ENCODE data around the gene ZBTB1. TPM values are rescaled to one million over a fixed set of nuclear protein-coding genes. Genes with fewer than 3 reads are reported as not detected.

ZBTB1 gene
- total and polyA plus RNA-seq, 9 of the 15 experiments (the other 6 are each of a cell fraction or from before 2014, with no cell fraction given): 2.3 to 16.5 (median 9.0) TPM

DNA sequence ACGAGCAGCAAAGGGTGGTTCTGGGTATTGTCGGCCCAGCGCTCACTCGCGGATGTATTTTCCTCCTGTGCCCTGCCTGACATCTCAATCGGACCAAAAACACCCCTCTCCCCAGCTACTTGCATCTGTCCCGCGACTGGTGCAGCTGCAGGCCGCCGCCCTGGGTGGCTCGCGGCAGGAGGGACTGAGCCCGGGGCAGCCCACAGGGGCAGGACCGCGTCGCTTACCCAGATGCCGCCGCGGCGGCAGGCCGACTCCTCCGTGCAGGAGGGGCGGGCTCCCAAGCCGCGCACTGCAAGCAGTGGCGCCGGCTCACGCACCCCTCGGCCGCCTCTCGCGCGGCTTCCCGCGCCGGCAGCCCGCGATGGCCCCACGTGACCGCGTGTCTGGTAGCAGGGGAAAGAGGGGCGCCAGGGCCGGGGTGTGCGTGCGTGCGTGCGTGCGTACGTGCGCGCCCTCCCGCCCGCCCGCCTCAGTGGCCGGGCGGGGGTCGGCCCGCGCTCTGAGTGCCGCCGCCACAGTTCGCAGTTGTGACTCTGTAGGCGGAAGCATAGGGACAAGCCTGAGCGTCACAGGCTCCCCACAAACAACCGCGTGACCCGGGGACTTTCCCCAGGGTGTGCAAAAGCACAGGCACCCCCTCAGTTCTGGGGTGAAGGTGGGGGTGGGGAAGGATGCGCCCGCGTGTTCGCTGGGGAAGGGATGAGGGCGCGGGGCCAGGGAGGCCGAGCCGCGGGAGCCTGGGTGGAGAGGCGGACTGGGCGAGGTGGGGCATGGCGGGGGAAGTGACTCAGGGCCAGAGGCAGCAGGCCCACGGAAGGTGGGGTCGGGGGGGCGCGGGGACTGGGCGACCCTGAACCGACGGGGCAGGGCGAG lies 898 bp upstream of the ZBTB1 start, which contains the start of gene ZBTB25 (continued):
- TF ChIP-seq, protein P1, sequence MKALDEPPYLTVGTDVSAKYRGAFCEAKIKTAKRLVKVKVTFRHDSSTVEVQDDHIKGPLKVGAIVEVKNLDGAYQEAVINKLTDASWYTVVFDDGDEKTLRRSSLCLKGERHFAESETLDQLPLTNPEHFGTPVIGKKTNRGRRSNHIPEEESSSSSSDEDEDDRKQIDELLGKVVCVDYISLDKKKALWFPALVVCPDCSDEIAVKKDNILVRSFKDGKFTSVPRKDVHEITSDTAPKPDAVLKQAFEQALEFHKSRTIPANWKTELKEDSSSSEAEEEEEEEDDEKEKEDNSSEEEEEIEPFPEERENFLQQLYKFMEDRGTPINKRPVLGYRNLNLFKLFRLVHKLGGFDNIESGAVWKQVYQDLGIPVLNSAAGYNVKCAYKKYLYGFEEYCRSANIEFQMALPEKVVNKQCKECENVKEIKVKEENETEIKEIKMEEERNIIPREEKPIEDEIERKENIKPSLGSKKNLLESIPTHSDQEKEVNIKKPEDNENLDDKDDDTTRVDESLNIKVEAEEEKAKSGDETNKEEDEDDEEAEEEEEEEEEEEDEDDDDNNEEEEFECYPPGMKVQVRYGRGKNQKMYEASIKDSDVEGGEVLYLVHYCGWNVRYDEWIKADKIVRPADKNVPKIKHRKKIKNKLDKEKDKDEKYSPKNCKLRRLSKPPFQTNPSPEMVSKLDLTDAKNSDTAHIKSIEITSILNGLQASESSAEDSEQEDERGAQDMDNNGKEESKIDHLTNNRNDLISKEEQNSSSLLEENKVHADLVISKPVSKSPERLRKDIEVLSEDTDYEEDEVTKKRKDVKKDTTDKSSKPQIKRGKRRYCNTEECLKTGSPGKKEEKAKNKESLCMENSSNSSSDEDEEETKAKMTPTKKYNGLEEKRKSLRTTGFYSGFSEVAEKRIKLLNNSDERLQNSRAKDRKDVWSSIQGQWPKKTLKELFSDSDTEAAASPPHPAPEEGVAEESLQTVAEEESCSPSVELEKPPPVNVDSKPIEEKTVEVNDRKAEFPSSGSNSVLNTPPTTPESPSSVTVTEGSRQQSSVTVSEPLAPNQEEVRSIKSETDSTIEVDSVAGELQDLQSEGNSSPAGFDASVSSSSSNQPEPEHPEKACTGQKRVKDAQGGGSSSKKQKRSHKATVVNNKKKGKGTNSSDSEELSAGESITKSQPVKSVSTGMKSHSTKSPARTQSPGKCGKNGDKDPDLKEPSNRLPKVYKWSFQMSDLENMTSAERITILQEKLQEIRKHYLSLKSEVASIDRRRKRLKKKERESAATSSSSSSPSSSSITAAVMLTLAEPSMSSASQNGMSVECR (CRISPR knock-in tag; IDR thresholded peaks at IDR 0.05): peak; percentile 16; the same call in 1 of the 2 replicates
- TF ChIP-seq POLR2G (IDR thresholded peaks at IDR 0.05; ENCODE audit: low read depth, low read length) (peak; percentile 83), MAZ (CRISPR knock-in tag; conservative IDR thresholded peaks at IDR 0.05 in 1 of 2, IDR thresholded peaks at IDR 0.05 in 1 of 2) (no peak; a peak in 2 of 4 replicates), ZNF696 (CRISPR knock-in tag; conservative IDR thresholded peaks at IDR 0.05) (no peak), ARID1B (IDR thresholded peaks at IDR 0.05) (no peak), STAG1 (CRISPR knock-in tag; IDR thresholded peaks at IDR 0.05; ENCODE audit: borderline replicate concordance) (no peak), POLR2H (tag; IDR thresholded peaks at IDR 0.05; ENCODE audit: low read depth) (peak; percentile 14), SREBF1 (IDR thresholded peaks at IDR 0.05; ENCODE audit: borderline replicate concordance, low read depth, low read length) (no peak), CREB1 (IDR thresholded peaks at IDR 0.05) (0 out of 2 replicates have a peak, but pooled peaks have one; percentile 15), CREB1 (CRISPR knock-in tag; IDR thresholded peaks at IDR 0.05) (peak; percentile 51; the same call in 1 of the 2 replicates), GABPB1 (CRISPR knock-in tag; IDR thresholded peaks at IDR 0.05) (no peak), MXI1 (IDR thresholded peaks at IDR 0.05; ENCODE audit: low read depth, low read length) (no peak), ATF7 (IDR thresholded peaks at IDR 0.05) (0 out of 2 replicates have a peak, but pooled peaks have one; percentile 13), ZNF175 (CRISPR knock-in tag; IDR thresholded peaks at IDR 0.05; ENCODE audit: low read depth) (no peak), ZNF311 (CRISPR knock-in tag; IDR thresholded peaks at IDR 0.05) (0 out of 2 replicates have a peak, but pooled peaks have one; percentile 22), RUNX1 (IDR thresholded peaks at IDR 0.05; ENCODE audit: low read depth) (no peak), HNRNPL (IDR thresholded peaks at IDR 0.05; ENCODE audit: low read depth, low read length) (peak; percentile 72), ZNF253 (CRISPR knock-in tag; conservative IDR thresholded peaks at IDR 0.05) (no peak), KDM1A (IDR thresholded peaks at IDR 0.05) (no peak), ZFPM2 (CRISPR knock-in tag; IDR thresholded peaks at IDR 0.05) (no peak)
- TF ChIP-seq, protein P2, sequence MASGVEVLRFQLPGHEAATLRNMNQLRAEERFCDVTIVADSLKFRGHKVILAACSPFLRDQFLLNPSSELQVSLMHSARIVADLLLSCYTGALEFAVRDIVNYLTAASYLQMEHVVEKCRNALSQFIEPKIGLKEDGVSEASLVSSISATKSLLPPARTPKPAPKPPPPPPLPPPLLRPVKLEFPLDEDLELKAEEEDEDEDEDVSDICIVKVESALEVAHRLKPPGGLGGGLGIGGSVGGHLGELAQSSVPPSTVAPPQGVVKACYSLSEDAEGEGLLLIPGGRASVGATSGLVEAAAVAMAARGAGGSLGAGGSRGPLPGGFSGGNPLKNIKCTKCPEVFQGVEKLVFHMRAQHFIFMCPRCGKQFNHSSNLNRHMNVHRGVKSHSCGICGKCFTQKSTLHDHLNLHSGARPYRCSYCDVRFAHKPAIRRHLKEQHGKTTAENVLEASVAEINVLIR (CRISPR knock-in tag; IDR thresholded peaks at IDR 0.05): no peak
- TF ChIP-seq, protein P3, sequence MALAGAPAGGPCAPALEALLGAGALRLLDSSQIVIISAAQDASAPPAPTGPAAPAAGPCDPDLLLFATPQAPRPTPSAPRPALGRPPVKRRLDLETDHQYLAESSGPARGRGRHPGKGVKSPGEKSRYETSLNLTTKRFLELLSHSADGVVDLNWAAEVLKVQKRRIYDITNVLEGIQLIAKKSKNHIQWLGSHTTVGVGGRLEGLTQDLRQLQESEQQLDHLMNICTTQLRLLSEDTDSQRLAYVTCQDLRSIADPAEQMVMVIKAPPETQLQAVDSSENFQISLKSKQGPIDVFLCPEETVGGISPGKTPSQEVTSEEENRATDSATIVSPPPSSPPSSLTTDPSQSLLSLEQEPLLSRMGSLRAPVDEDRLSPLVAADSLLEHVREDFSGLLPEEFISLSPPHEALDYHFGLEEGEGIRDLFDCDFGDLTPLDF (CRISPR knock-in tag; IDR thresholded peaks at IDR 0.05): no peak
